HepG2 (cell line): ENCODE data around the gene EIF4H. TPM values are rescaled to one million over a fixed set of nuclear protein-coding genes. Genes with fewer than 3 reads are reported as not detected.

Source experiments
- ATAC-seq: fragments of 200-7000 bp; cut with Tn5 transposase; 3 replicates; pipeline ENCODE4 v1.9.1; 2020; ENCODE audit warnings: mild to moderate bottlenecking, moderate library complexity
- BruUV-seq: library from RNA; stranded (reverse); fragments of 400-500 nt; replicated peaks from 2 replicates; lab custom pipeline; 2021; lab: Mats Ljungman, UMichigan
- CTCF ChIA-PET: fragments of 300-600 bp; formaldehyde crosslinking; extraction: SDS; loops from one replicate; lab custom pipeline; 2021; ENCODE audit warnings: low total read pairs, inconsistent platforms, low intra/inter-chr PET ratio; lab: Yijun Ruan, JAX
- POLR2A ChIA-PET: fragments of 350-600 bp; sonication (Branson Sonifier 250); formaldehyde crosslinking; loops from one replicate; lab custom pipeline; 2020; ENCODE audit warnings: antibody characterized with exemption, inconsistent platforms; lab: Yijun Ruan, JAX
- DNase-seq: peaks from one replicate; pipeline ENCODE4 v3.0.0-alpha.2; 2015; ENCODE audit warnings: low spot score
- FAIRE-seq: peaks from 3 replicates; lab custom pipeline; 2011; peaks lifted over from hg19 to GRCh38; lab: Jason Lieb, UNC
- H2AFZ ChIP-seq: one replicate; pipeline ENCODE4 v1.6.1; 2011; ENCODE audit warnings: low read length, inconsistent platforms
- H3K27ac ChIP-seq: fragments of 300-600 bp; 3 replicates; pipeline ENCODE4 v1.8.0; 2011; ENCODE audit warnings: mixed run types, mild to moderate bottlenecking, mixed read lengths, low read length, inconsistent platforms; ENCODE audit not compliant: insufficient read depth; ENCODE audit errors: extremely low read length
- H3K27me3 ChIP-seq, 2 experiments: fragments of 200-600 bp in 1 of 2; 2 replicates in 1 of 2; 3 replicates in 1 of 2; pipeline versions ENCODE4 v1.6.0 to v1.8.0; 2011; ENCODE audit warnings: low read length in 2 of 2, mild to moderate bottlenecking in 2 of 2, moderate library complexity in 2 of 2, inconsistent platforms in 1 of 2; ENCODE audit not compliant: insufficient read depth in 2 of 2, control insufficient read depth in 1 of 2
- H3K36me3 ChIP-seq, 2 experiments: fragments of 200-600 bp in 1 of 2; replicated peaks in 1 of 2; 2 replicates in 1 of 2; 3 replicates in 1 of 2; pipeline versions ENCODE4 v1.5.1 to v1.8.0; 2011; ENCODE audit warnings: low read length in 2 of 2, inconsistent platforms in 1 of 2; ENCODE audit not compliant: insufficient read depth in 2 of 2, control insufficient read depth in 1 of 2
- H3K4me1 ChIP-seq: 2 replicates; pipeline ENCODE4 v1.5.1; 2012; ENCODE audit warnings: low read length, inconsistent platforms; ENCODE audit not compliant: insufficient read depth
- H3K4me2 ChIP-seq: 2 replicates; pipeline ENCODE4 v1.6.0; 2011; ENCODE audit warnings: low read depth, low read length, inconsistent platforms
- H3K4me3 ChIP-seq, 3 experiments: fragments of 200-600 bp in 1 of 3; sonication (generic), shearing (Covaris generic) in 1 of 3; replicated peaks in 1 of 3; 2 replicates each; pipeline ENCODE4 v1.5.1; 2011 to 2016; ENCODE audit warnings: low read length in 3 of 3, inconsistent platforms in 2 of 3, low read depth in 2 of 3, mild to moderate bottlenecking in 2 of 3, control low read depth in 1 of 3, mixed read lengths in 1 of 3; ENCODE audit not compliant: insufficient read depth in 1 of 3
- H3K79me2 ChIP-seq: one replicate; pipeline ENCODE4 v1.6.1; 2011; ENCODE audit warnings: low read length, inconsistent platforms; ENCODE audit not compliant: insufficient read depth
- H3K9ac ChIP-seq: 2 replicates; pipeline ENCODE4 v1.6.0; 2011; ENCODE audit warnings: mild to moderate bottlenecking, low read depth, low read length, inconsistent platforms; ENCODE audit not compliant: insufficient read depth
- H3K9me3 ChIP-seq: 2 replicates; pipeline ENCODE4 v1.5.1; 2012; ENCODE audit warnings: mild to moderate bottlenecking, low read length
- H4K20me1 ChIP-seq: 2 replicates; pipeline ENCODE4 v1.6.0; 2011; ENCODE audit warnings: inconsistent platforms, mild to moderate bottlenecking, low read length, moderate library complexity; ENCODE audit not compliant: insufficient read depth
- ARNTL ChIP-seq: sonication (generic); formaldehyde crosslinking; IDR thresholded peaks from 2 replicates; pipeline ENCODE4 v1.4.0; 2020; ENCODE audit warnings: mild to moderate bottlenecking, missing genetic modification reagents
- ATAD3A ChIP-seq: sonication (generic); formaldehyde crosslinking; IDR thresholded peaks from 2 replicates; pipeline ENCODE4 v1.4.0; 2020; ENCODE audit warnings: missing genetic modification reagents
- MTF2 ChIP-seq: sonication (generic); formaldehyde crosslinking; IDR thresholded peaks from 2 replicates; pipeline ENCODE4 v1.5.0; 2020; ENCODE audit warnings: missing genetic modification reagents, borderline replicate concordance
- PCBP1 ChIP-seq: fragments of 200-400 bp; formaldehyde crosslinking; IDR thresholded peaks from 2 replicates; pipeline ENCODE4 v1.6.1; 2017; ENCODE audit warnings: mild to moderate bottlenecking, low read depth, low read length, borderline replicate concordance
- SKI ChIP-seq: fragments of 450-650 bp; IDR thresholded peaks from one replicate; pipeline ENCODE4 v1.6.1; 2018; ENCODE audit warnings: mild to moderate bottlenecking; ENCODE audit not compliant: partially characterized antibody
- SMYD3 ChIP-seq: sonication (generic); formaldehyde crosslinking; IDR thresholded peaks from 2 replicates; pipeline ENCODE4 v1.8.1; 2023; ENCODE audit warnings: mild to moderate bottlenecking, missing genetic modification reagents
- TERF1 ChIP-seq: sonication (generic); formaldehyde crosslinking; IDR thresholded peaks from 2 replicates; pipeline ENCODE4 v1.8.0; 2022; ENCODE audit warnings: mild to moderate bottlenecking, missing genetic modification reagents, moderate library complexity
- TIGD3 ChIP-seq: sonication (generic); formaldehyde crosslinking; IDR thresholded peaks from 2 replicates; pipeline ENCODE4 v1.5.1; 2020; ENCODE audit warnings: mild to moderate bottlenecking, missing genetic modification reagents, borderline replicate concordance
- YEATS2 ChIP-seq: sonication (generic); formaldehyde crosslinking; IDR thresholded peaks from 2 replicates; pipeline ENCODE4 v1.4.0; 2020; ENCODE audit warnings: missing genetic modification reagents, borderline replicate concordance
- ZNF296 ChIP-seq: sonication (generic); formaldehyde crosslinking; conservative IDR thresholded peaks from 2 replicates; pipeline ENCODE4 v1.5.0; 2020; ENCODE audit warnings: mild to moderate bottlenecking, missing genetic modification reagents
- ZNF414 ChIP-seq: sonication (generic); formaldehyde crosslinking; IDR thresholded peaks from 2 replicates; pipeline ENCODE4 v1.5.0; 2020; ENCODE audit warnings: missing genetic modification reagents
- ZNF512B ChIP-seq: sonication (generic); formaldehyde crosslinking; IDR thresholded peaks from 2 replicates; pipeline ENCODE4 v1.5.1; 2020; ENCODE audit warnings: missing genetic modification reagents, mild to moderate bottlenecking, borderline replicate concordance
- ZNF841 ChIP-seq: sonication (generic); formaldehyde crosslinking; IDR thresholded peaks from 2 replicates; pipeline ENCODE4 v1.8.1; 2023; ENCODE audit warnings: missing genetic modification reagents, borderline replicate concordance
- ZNF850 ChIP-seq: sonication (generic); formaldehyde crosslinking; conservative IDR thresholded peaks from 2 replicates; pipeline ENCODE4 v1.9.0; 2021; ENCODE audit warnings: mild to moderate bottlenecking, missing genetic modification reagents
- ZNF879 ChIP-seq: sonication (generic); formaldehyde crosslinking; IDR thresholded peaks from 2 replicates; pipeline ENCODE4 v1.8.1; 2023; ENCODE audit warnings: missing genetic modification reagents
- WGBS: methylation state at CpG from one replicate; pipeline ENCODE4 v1.1.6; 2017; ENCODE audit warnings: low lambda C conversion rate; 5-methylcytosine and 5-hydroxymethylcytosine counted together
- in situ Hi-C: cut with HindIII; loops from 2 replicates; pipeline ENCODE4 v1.10.0; 2017; ENCODE audit warnings: low pct_unique_long_range_greater_than_20kb; ENCODE audit not compliant: extremely low pct_ligation_motif_present
- intact Hi-C: fragments of 100-400 bp; cut with micrococcal nuclease; formaldehyde crosslinking; loops from one replicate; pipeline ENCODE4 v1.10.0; 2022; ENCODE audit not compliant: unreplicated experiment
- polyA plus RNA-seq, 8 experiments: library from polyadenylated mRNA; depleted of rRNA in 3 of 8; stranded (reverse) in 7 of 8; unstranded in 1 of 8; fragments of >200 nt; fragmentation: Illumina TruSeq in 4 of 8; extraction: Trizol in 4 of 8; gene quantifications; 2 replicates each; pipeline versions ENCODE4 v1.2.1 to v1.2.3, GENCODE V29; 2011 to 2016; ENCODE audit warnings: low read depth in 4 of 8, missing spikeins in 1 of 8, mixed read lengths in 1 of 8; ENCODE audit not compliant: insufficient read depth in 1 of 8
- total RNA-seq, 5 experiments: library from RNA; depleted of rRNA; stranded (reverse); fragments of >200 nt; fragmentation: Illumina TruSeq; extraction: Trizol; gene quantifications; 2 replicates each; pipeline ENCODE4 v1.2.3, GENCODE V29; 2016; ENCODE audit warnings: low read depth in 1 of 5

The EIF4H gene
- total and polyA plus RNA-seq, 2 of the 13 experiments (the other 11 are each of a cell fraction or from before 2014, with no cell fraction given): 232 to 321 TPM

- no peak for TF ChIP-seq TIGD3 (CRISPR knock-in tag)
- TF ChIP-seq ZNF879 (CRISPR knock-in tag): no peak
- TF ChIP-seq ZNF841 (CRISPR knock-in tag): no peak
- TF ChIP-seq ZNF512B: no peak
- no peak for TF ChIP-seq ZNF414 (CRISPR knock-in tag)
- no peak for TF ChIP-seq ATAD3A (CRISPR knock-in tag)
- TF ChIP-seq, all 625 proteins: peak for 0
Observed at GRCh38 chr7:74187915-74188675, 13.9 kb downstream of the EIF4H start (continued).

- H3K4me3 ChIP-seq: no peak overlapping the region
- H3K36me3 ChIP-seq: peaks cover 41 to 82% of the 10 kb centered on the region in 2 experiments
- intact Hi-C loops: no loop called here
- no peaks in the 10 kb centered on the region for H3K27me3 ChIP-seq
- no TSS peak for BruUV-seq
- no peak overlapping the region for H3K4me2 ChIP-seq
- TF ChIP-seq ARNTL (no peak), SKI (no peak), SMYD3 (CRISPR knock-in tag) (no peak), YEATS2 (CRISPR knock-in tag) (no peak), TERF1 (CRISPR knock-in tag) (no peak), ZNF296 (CRISPR knock-in tag) (no peak), ZNF850 (CRISPR knock-in tag) (no peak), MTF2 (no peak), PCBP1 (no peak)
- POLR2A ChIA-PET: no interaction called here
- no peak for ATAC-seq
- peaks cover 44% of the 10 kb centered on the region for H3K79me2 ChIP-seq
- WGBS: over 99% methylated on average over 5 of the region's 7 CpGs
- CTCF ChIA-PET: no interaction called here
- DNase-seq: no peak
- no peak for FAIRE-seq
- no peaks in the 10 kb centered on the region for H3K4me1 ChIP-seq
- H2AFZ ChIP-seq: no peak overlapping the region
- in situ Hi-C loops: no loop called here
- H3K9ac ChIP-seq: no peak overlapping the region
- H3K27ac ChIP-seq: no peak overlapping the region
- peaks cover 40% of the 10 kb centered on the region for H4K20me1 ChIP-seq
- H3K9me3 ChIP-seq: no peaks in the 10 kb centered on the region
Observed at GRCh38 chr7:74190259-74190658, 16.1 kb downstream of the EIF4H start.
